ENCODE results near the gene LDB2.

GRCh38 chr4:16609170-16609758 is 289.2 kb downstream of the LDB2 start:
- TF ChIP-seq EZH2 (IDR thresholded peaks at IDR 0.05) (no peak), POLR2AphosphoS5 (IDR thresholded peaks at IDR 0.05; ENCODE audit: borderline replicate concordance, low read depth, low read length) (no peak)
